Activated naive CD8-positive, alpha-beta T cell (primary cell): ENCODE results near the gene HSF2BP.
"Not testable (repeated sequence)": the region's sequence is repeated elsewhere in the genome, so short reads cannot be mapped to it uniquely, and the experiment has no call there.

ENCODE experiments used
- H3K27ac Mint-ChIP-seq: one replicate; pipeline ENCODE4 v1.8.0; 2021; ENCODE audit warnings: mixed read lengths
- H3K27me3 Mint-ChIP-seq: one replicate; pipeline ENCODE4 v1.8.0; 2021; ENCODE audit warnings: mixed read lengths
- H3K36me3 Mint-ChIP-seq: one replicate; pipeline ENCODE4 v1.8.0; 2021; ENCODE audit warnings: mixed read lengths
- H3K4me1 Mint-ChIP-seq: one replicate; pipeline ENCODE4 v1.8.0; 2021; ENCODE audit warnings: low read depth, mixed read lengths
- H3K4me3 Mint-ChIP-seq: one replicate; pipeline ENCODE4 v1.8.0; 2021; ENCODE audit warnings: mild to moderate bottlenecking, mixed read lengths
- H3K9me3 Mint-ChIP-seq: one replicate; pipeline ENCODE4 v1.8.0; 2021; ENCODE audit warnings: low read depth, mixed read lengths

The HSF2BP gene

DNA sequence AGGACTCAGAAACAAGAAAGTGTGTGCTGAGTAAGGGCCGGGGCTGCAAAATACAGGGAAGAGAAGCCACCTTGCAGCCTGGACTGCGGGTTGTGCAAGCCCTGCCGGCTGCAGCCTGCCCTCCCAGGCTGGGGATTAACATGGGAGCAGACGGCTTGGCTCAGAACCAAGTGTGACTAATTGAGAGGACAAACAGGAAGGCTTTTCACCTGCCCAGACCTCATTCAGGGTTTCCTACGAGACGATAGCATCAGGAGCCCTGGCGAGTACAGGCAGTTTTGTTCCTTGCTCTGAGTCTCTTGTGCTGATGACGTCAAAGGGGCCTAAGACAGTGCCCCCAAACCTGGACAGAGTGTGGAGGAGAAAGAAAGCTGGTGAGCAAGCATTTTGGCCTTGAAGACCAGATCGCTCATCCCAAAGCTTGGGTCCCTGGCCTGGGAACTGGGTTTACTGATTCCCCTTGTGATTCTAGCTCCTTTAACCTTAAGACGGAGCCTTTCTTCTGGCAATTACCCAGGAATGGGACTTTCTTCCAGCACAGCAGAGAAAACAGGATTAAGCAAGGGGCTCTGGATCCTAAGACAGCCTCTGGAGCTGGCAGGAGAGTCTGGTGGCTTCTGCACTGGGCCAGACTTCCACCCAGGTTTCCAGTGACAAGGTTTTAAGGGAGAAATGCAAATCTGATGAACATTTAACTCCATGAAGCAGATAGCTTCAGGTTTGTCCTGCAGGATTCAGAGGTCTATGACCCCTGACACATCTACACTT is 142.2 kb downstream of the HSF2BP start:
- not testable (repeated sequence) for H3K4me1 Mint-ChIP-seq

DNA sequence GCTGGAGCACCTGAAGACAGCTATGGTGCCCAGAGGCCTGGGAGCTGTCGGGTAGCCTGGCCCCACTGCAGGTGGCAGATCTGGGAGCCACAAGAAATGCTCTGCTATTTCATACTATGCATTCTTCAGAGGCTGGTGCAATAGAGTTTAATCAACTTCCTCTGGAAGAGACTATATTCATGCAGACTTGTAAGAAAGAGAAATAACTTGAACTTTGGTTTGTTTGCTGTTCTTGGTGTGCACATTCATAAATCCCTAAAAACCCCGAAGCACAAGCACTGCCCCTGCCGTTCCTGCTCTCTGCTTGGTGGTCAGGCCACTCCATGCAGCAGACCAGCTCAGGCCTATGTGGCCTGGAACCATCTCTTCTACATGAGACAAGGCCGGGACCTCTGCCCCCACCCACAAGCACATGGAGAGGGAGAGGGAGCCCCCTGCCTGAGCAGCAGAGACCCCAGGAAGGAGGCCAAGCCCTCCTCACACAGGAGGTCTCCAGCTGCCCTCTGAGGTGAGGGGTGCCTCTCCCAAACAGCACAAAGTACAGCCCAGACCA is 142.9 kb downstream of the HSF2BP start:
- not testable (repeated sequence) for H3K27me3 Mint-ChIP-seq, H3K9me3 Mint-ChIP-seq, H3K27ac Mint-ChIP-seq, H3K36me3 Mint-ChIP-seq, H3K4me1 Mint-ChIP-seq, H3K4me3 Mint-ChIP-seq

More for the DNA sequence above, 142.2 kb downstream of the HSF2BP start:
- H3K4me3 Mint-ChIP-seq, H3K9me3 Mint-ChIP-seq, H3K27me3 Mint-ChIP-seq, H3K27ac Mint-ChIP-seq, H3K36me3 Mint-ChIP-seq: not testable (repeated sequence)

DNA sequence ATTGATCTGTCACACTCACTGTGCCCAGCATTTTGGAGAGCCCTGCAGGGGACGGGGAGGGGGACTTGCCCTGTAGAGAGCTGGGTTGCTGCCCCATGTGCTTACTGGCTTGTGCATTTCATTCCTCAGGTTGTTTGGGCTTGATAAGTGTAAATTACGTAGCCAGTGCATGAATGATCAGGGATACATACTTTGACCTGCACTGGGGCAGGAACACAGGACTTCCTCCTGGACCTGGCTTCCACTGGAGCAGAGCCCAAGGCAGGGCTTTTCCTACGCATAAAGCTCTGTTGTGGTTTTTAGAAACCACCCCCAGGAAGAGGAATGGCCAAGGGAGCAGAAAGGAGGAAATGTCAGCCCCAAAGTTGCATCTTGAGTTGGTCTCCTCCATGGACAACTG is 144.5 kb downstream of the HSF2BP start:
- not testable (repeated sequence) for H3K9me3 Mint-ChIP-seq, H3K4me3 Mint-ChIP-seq, H3K36me3 Mint-ChIP-seq, H3K4me1 Mint-ChIP-seq, H3K27ac Mint-ChIP-seq, H3K27me3 Mint-ChIP-seq

- not testable (repeated sequence) for H3K27ac Mint-ChIP-seq, H3K27me3 Mint-ChIP-seq, H3K36me3 Mint-ChIP-seq
These were observed 146.3 kb downstream of the HSF2BP start for GRCh38 chr21:43513023-43513422.

DNA sequence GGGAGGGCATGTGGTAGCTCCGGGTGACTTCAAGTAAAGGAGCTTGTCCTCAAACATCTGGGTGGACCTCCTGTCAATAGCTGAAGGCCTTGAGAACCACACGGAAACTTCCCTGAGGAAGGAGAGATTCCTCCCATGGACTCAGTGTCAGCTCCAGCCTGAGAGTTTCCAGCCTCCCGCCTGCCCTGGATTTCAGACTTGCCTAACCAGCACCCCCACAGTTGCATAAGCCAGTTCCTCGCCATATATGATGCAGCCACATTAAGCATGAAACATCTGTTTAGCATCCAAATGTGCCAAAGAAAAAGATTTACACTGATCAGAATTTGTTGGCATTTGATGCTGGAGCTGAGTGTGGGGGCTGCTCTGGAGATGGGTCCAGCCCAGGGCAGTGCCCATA is 148.1 kb downstream of the HSF2BP start:
- not testable (repeated sequence) for H3K4me3 Mint-ChIP-seq, H3K9me3 Mint-ChIP-seq, H3K36me3 Mint-ChIP-seq, H3K27me3 Mint-ChIP-seq, H3K27ac Mint-ChIP-seq, H3K4me1 Mint-ChIP-seq

More at GRCh38 chr21:43513023-43513422, 146.3 kb downstream of the HSF2BP start:
- not testable (repeated sequence) for H3K4me1 Mint-ChIP-seq, H3K4me3 Mint-ChIP-seq, H3K9me3 Mint-ChIP-seq

DNA sequence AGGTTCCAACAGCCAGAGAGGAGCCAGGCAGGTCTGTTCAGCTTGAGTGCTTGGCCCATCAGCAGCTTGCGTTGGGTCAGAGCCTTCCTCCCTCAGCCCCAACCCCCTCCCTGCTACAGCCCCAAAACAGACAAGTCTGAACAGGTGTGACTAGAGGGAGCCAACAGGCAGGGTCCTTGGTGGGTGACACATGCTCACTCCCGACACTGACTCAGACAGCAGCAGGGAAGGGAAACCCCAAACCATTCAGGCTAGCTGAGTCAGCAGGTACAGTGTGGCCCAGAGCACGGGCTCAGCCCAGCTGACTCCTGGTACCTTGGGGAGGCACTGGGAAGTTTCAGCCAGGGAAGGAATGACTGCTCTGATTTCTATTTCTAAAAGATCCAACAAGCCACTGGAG is 148.6 kb downstream of the HSF2BP start:
- not testable (repeated sequence) for H3K27ac Mint-ChIP-seq, H3K9me3 Mint-ChIP-seq, H3K36me3 Mint-ChIP-seq, H3K4me1 Mint-ChIP-seq, H3K4me3 Mint-ChIP-seq, H3K27me3 Mint-ChIP-seq

GRCh38 chr21:43503892-43504291 is 155.4 kb downstream of the HSF2BP start:
- not testable (repeated sequence) for H3K4me1 Mint-ChIP-seq, H3K4me3 Mint-ChIP-seq, H3K9me3 Mint-ChIP-seq, H3K27me3 Mint-ChIP-seq, H3K36me3 Mint-ChIP-seq, H3K27ac Mint-ChIP-seq

DNA sequence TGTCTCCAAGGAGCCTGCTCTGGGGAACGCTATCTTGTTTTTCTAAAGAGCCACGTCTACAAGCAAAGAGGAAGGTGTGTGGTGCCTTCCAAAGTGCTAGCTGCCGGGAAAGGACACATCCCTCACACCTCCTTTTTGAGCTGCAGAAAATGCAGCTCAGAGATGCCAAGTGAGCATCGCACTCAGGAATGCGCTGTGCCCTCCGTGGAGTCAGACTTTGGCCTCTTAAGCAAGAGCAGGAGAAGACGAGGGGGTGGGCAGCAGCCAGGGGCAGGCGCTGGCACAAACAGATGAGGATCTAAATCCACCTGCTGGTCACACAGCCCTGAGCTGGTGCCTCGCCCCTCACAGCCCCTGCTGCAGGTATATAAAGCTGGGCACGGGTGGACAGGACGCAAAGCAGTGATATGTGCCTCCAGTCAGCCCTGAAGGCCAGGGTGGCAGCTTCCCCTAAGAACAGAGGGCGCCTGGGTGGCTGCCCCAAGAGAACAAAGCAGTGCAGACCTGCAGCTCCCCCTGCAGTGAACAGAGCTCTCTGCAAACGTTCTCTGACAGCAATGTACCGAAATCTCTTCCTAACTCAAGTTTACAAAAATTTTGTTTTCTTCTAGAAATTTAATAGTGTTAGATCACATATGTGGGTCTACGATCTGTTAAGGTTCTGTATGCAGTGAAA is 156.1 kb downstream of the HSF2BP start:
- H3K4me3 Mint-ChIP-seq, H3K9me3 Mint-ChIP-seq, H3K4me1 Mint-ChIP-seq, H3K27ac Mint-ChIP-seq, H3K27me3 Mint-ChIP-seq, H3K36me3 Mint-ChIP-seq: not testable (repeated sequence)

DNA sequence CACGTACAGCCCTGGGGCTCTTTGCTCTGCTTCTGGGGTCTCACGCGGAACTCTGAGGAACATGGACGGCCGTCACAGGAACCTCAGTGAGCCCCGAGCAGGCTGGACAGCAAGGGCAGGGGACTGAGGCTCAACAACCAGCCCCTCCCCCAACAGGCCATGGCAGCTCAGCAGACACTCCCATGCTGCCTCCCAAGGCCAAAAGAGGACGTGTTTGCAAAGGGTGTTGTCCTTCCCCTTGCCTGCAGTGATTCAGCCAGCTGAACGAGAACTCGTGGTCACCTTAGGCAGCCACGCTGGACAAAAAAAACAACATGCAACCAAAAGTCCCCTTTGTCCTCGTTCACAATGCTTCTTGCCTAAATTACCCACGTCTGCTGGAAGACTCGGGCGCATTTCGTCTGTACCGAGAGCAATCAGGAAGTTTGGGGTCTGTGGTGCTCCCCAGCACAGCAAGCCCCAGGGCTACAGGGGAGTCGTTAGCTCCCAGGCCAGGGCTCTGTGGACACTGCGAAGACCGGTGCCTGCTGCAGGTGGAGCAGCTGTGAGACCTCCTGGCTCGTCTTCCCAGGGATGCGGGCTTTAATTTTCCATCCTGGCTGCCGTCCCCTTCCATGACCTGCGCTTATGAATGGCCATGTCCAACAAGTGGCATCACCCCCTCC is 156.7 kb downstream of the HSF2BP start:
- H3K4me3 Mint-ChIP-seq, H3K4me1 Mint-ChIP-seq, H3K36me3 Mint-ChIP-seq, H3K9me3 Mint-ChIP-seq, H3K27me3 Mint-ChIP-seq, H3K27ac Mint-ChIP-seq: not testable (repeated sequence)

GRCh38 chr21:43498924-43499323 is 160.4 kb downstream of the HSF2BP start:
- H3K27ac Mint-ChIP-seq, H3K36me3 Mint-ChIP-seq, H3K4me1 Mint-ChIP-seq, H3K27me3 Mint-ChIP-seq, H3K9me3 Mint-ChIP-seq, H3K4me3 Mint-ChIP-seq: not testable (repeated sequence)

GRCh38 chr21:43498065-43498464 is 161.2 kb downstream of the HSF2BP start:
- H3K4me1 Mint-ChIP-seq, H3K36me3 Mint-ChIP-seq, H3K9me3 Mint-ChIP-seq, H3K4me3 Mint-ChIP-seq, H3K27ac Mint-ChIP-seq, H3K27me3 Mint-ChIP-seq: not testable (repeated sequence)

- not testable (repeated sequence) for H3K9me3 Mint-ChIP-seq, H3K36me3 Mint-ChIP-seq, H3K4me3 Mint-ChIP-seq, H3K4me1 Mint-ChIP-seq, H3K27ac Mint-ChIP-seq, H3K27me3 Mint-ChIP-seq
These were observed 164.8 kb downstream of the HSF2BP start for GRCh38 chr21:43494279-43495012.

- not testable (repeated sequence) for H3K36me3 Mint-ChIP-seq, H3K9me3 Mint-ChIP-seq, H3K27ac Mint-ChIP-seq
These were observed 165.8 kb downstream of the HSF2BP start for GRCh38 chr21:43493471-43493870.

DNA sequence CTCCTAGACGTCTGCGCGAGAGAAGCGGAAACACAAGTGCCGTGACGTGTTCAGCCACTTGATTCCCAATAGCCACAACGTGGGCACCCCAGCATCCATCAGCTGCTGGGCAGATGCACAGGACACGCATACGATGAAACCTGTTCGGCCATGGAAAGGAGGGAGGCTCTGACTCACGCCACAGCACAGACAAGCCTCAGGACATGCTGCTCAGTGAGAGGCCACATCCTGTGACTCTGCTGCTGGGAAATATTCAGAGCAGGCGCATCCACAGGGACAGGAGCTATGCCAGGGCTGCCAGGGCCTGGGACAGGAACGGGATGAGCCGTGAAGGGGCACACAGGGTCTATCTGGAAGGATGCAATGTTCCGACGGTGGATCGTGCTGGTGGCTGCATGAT is 171.1 kb downstream of the HSF2BP start:
- H3K4me1 Mint-ChIP-seq, H3K36me3 Mint-ChIP-seq, H3K27ac Mint-ChIP-seq, H3K4me3 Mint-ChIP-seq, H3K9me3 Mint-ChIP-seq, H3K27me3 Mint-ChIP-seq: not testable (repeated sequence)

More at GRCh38 chr21:43493471-43493870, 165.8 kb downstream of the HSF2BP start:
- not testable (repeated sequence) for H3K4me3 Mint-ChIP-seq, H3K4me1 Mint-ChIP-seq, H3K27me3 Mint-ChIP-seq

DNA sequence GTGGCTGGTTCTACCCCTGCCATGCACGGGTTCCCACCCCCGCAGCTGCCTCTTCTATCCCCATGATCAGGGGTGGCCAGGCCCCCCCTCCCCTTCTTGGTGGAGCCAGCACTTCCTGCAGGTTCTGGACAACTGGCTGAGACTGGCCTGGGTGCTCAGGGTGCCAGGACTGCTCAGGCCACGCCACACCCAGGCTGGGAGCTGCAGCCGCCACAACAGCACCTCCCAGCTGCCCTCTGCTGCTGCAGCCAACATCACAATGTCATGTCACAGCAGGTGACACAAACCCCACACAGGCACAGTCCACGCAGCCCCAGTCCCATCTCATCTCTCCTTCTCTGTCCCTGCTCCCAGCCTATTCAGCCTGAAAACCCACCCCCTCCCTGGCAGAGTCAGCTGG is 173.2 kb downstream of the HSF2BP start:
- H3K4me1 Mint-ChIP-seq, H3K4me3 Mint-ChIP-seq, H3K9me3 Mint-ChIP-seq, H3K27me3 Mint-ChIP-seq, H3K27ac Mint-ChIP-seq, H3K36me3 Mint-ChIP-seq: not testable (repeated sequence)
